ENCODE measurements around the gene DELE1. TPM values are rescaled to one million over a fixed set of nuclear protein-coding genes. Genes with fewer than 3 reads are reported as not detected.

Gene DELE1
- total RNA-seq, 2 experiments from 2014 or later = 60.0 to 61.1 TPM

DNA sequence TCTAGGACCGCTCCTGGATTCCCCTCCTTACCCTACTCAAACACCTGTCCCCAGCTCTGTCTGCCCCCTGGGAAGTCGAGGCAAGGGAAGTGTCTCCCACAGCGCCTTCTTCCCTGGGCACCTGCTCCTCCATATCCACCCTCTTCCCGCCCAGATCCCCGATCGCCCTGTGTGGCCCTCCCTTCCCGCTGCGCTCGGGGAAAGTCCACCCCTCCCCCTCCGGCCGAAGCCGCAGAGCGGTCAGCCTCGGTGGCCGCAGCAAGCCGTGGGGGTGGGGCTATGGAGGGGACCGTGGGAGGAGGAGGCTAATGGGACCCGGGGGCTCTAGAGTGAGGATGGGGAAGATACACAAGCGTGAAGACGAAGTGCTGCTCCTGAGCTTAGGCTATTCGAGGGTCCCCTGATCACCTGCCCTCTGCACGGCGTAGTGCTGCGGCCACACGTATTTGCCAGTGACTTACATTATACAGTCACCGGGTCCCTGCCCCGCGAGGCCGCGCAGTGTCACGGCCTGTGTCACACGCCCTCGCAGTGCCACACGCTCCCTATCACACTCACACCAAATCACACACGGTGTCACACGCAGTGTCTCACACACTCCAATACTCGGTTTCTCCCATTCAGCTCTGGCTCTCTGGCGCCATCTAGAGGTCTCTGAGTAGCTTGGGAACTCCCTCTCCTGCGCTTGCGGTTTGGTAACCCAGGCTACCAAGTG, 44.8 kb upstream of the DELE1 start:
- peak overlapping the region; percentile 81 for H3K4me3 Mint-ChIP-seq
- no peaks in the 10 kb centered on the region for H3K9me3 Mint-ChIP-seq
- H3K27me3 Mint-ChIP-seq = peaks cover 85% of the 10 kb centered on the region
- Histone ChIP-seq H3K36me3 (ENCODE audit: insufficient read depth, low read length) (no peaks in the 10 kb centered on the region), H3K9me3 (ENCODE audit: control insufficient read depth in 1 of 2, insufficient read depth in 1 of 2, low read length in 2 of 2) (peaks cover 0 to 20% of the 10 kb centered on the region in 2 experiments), H3K4me1 (ENCODE audit: insufficient read depth, low read length) (peaks cover 44% of the 10 kb centered on the region), H3K27ac (ENCODE audit: low read depth in 1 of 2, low read length in 2 of 2) (no peak overlapping the region), H3K4me3 (ENCODE audit: low read length) (peak overlapping the region; percentile 47), H3K27me3 (ENCODE audit: control insufficient read depth in 1 of 2, insufficient read depth in 2 of 2, low read length in 2 of 2) (peaks cover 84 to 85% of the 10 kb centered on the region in 2 experiments)
- no peak overlapping the region for H3K27ac Mint-ChIP-seq
- ChIA-PET CTCF (interaction anchor here (0.6 to 8.2 kb wide), 39 partner anchors 9 to 315 kb away, joined by 3 to 88 read pairs (median 4); partner anchors contain the start of genes ARAP3, HDAC3, RELL2 and RNF14), POLR2A (interaction anchor here (0.5 to 4.9 kb wide), 20 partner anchors 10 to 227 kb away, joined by 3 to 43 read pairs (median 4); partner anchors contain the start of genes DELE1, FCHSD1, PCDH12 and RNF14)
- peak; percentile 80 to 97 (median 86) for DNase-seq
- intact Hi-C loops (cut with DNase I, micrococcal nuclease) = loop anchor here (1.0 to 2.0 kb wide), 6 partner anchors 81 to 214 kb away; no protein-coding TSS in a partner anchor
- ATAC-seq (ENCODE audit: poor library complexity) = peak; percentile 85
- TF ChIP-seq, protein P1, sequence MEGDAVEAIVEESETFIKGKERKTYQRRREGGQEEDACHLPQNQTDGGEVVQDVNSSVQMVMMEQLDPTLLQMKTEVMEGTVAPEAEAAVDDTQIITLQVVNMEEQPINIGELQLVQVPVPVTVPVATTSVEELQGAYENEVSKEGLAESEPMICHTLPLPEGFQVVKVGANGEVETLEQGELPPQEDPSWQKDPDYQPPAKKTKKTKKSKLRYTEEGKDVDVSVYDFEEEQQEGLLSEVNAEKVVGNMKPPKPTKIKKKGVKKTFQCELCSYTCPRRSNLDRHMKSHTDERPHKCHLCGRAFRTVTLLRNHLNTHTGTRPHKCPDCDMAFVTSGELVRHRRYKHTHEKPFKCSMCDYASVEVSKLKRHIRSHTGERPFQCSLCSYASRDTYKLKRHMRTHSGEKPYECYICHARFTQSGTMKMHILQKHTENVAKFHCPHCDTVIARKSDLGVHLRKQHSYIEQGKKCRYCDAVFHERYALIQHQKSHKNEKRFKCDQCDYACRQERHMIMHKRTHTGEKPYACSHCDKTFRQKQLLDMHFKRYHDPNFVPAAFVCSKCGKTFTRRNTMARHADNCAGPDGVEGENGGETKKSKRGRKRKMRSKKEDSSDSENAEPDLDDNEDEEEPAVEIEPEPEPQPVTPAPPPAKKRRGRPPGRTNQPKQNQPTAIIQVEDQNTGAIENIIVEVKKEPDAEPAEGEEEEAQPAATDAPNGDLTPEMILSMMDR (IDR thresholded peaks at IDR 0.05) = peak; percentile 97
- H3K36me3 Mint-ChIP-seq (ENCODE audit: low read depth) = no peaks in the 10 kb centered on the region
- peaks cover 33% of the 10 kb centered on the region for H3K4me1 Mint-ChIP-seq (ENCODE audit: low read depth)

DNA sequence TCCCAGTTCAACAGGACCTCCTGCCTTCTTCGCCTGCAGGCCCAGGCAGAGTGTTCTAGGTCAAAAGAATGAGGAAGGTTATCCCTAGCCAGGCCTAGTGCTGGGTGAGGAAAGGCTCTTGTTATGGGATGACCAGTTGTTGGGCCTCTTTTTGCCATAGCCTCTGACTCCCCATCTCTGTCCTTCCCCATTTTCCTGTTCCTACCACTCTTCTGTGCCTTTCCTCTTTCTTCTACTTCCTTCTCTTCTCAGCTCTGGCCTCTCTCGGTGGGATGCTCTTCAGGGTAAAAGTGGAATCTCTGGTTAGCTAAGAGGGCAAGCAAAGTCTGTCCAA, 44.3 kb upstream of the DELE1 start:
- Mint-ChIP-seq H3K9me3 (no peaks in the 10 kb centered on the region), H3K27me3 (peaks cover 85% of the 10 kb centered on the region), H3K27ac (no peak overlapping the region), H3K4me1 (ENCODE audit: low read depth) (peaks cover 33% of the 10 kb centered on the region), H3K4me3 (peak overlapping the region; percentile 81), H3K36me3 (ENCODE audit: low read depth) (no peaks in the 10 kb centered on the region)
- H3K27me3 ChIP-seq (ENCODE audit: control insufficient read depth in 1 of 2, insufficient read depth in 2 of 2, low read length in 2 of 2) = peaks cover 84 to 90% of the 10 kb centered on the region in 2 experiments
- peaks cover 0 to 20% of the 10 kb centered on the region in 2 experiments for H3K9me3 ChIP-seq (ENCODE audit: control insufficient read depth in 1 of 2, insufficient read depth in 1 of 2, low read length in 2 of 2)
- ChIA-PET CTCF (interaction anchor here (0.6 to 8.2 kb wide), 38 partner anchors 8 to 315 kb away, joined by 3 to 88 read pairs (median 4); partner anchors contain the start of genes ARAP3, HDAC3, RELL2 and RNF14), POLR2A (interaction anchor here (0.5 to 4.9 kb wide), 14 partner anchors 12 to 215 kb away, joined by 3 to 43 read pairs (median 4); partner anchors contain the start of genes DELE1 and RNF14)
- ATAC-seq (ENCODE audit: poor library complexity) (no peak), DNase-seq (no peak)
- no peaks in the 10 kb centered on the region for H3K36me3 ChIP-seq (ENCODE audit: insufficient read depth, low read length)
- TF ChIP-seq, protein P1 (IDR thresholded peaks at IDR 0.05) = peak; percentile 46
- H3K4me3 ChIP-seq (ENCODE audit: low read length) = no peak overlapping the region
- peaks cover 44% of the 10 kb centered on the region for H3K4me1 ChIP-seq (ENCODE audit: insufficient read depth, low read length)
- intact Hi-C loops (cut with DNase I, micrococcal nuclease) = loop anchor here (1.0 to 2.0 kb wide), 6 partner anchors 81 to 214 kb away; no protein-coding TSS in a partner anchor
- H3K27ac ChIP-seq (ENCODE audit: low read depth in 1 of 2, low read length in 2 of 2) = no peak overlapping the region

DNA sequence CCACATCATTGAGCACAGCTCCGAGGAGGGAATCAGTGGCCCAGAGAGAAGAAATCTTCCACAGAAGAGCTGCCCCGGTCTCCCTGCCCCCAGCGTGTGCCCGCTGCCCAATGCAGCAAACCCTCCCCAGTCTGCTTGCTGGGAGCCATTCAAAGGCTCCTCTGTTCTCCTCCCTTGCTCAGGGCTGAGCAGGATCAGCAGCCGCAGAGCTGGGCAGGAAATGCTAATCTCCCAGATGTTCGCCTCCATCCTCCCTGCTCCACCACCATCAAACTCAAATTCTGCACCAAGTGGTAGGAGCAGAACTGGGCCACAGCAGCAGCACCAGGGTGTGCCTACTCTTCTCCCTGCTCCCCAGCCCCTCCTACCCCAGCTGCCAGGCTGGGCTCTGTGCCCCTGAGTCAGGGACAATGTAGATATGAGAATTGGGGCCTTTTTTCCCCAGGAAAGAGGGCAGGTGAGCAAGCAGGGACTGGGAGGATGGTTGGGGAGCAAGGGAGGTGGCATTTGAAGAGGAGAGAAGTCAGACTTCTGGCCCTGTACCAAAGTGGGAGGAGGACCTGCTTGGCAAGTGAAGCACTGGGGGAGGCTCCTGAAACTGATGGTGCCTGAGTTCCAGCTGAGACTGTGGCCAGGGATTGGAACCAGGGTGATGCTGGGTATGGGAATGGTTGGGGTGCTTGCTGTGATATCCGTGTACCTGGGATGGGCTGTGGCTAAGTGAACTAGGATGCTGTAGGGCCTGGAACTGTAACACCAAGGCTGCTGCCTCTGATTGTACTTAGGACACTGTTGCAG, 43.5 kb upstream of the DELE1 start:
- intact Hi-C loops (cut with DNase I, micrococcal nuclease) = loop anchor here (1.0 to 2.0 kb wide), 6 partner anchors 80 to 215 kb away; no protein-coding TSS in a partner anchor
- Mint-ChIP-seq H3K9me3 (no peaks in the 10 kb centered on the region), H3K4me3 (peak overlapping the region; percentile 27), H3K4me1 (ENCODE audit: low read depth) (peaks cover 33% of the 10 kb centered on the region), H3K36me3 (ENCODE audit: low read depth) (no peaks in the 10 kb centered on the region), H3K27me3 (peaks cover 85% of the 10 kb centered on the region), H3K27ac (no peak overlapping the region)
- Histone ChIP-seq H3K4me3 (ENCODE audit: low read length) (no peak overlapping the region), H3K4me1 (ENCODE audit: insufficient read depth, low read length) (peaks cover 44% of the 10 kb centered on the region), H3K27ac (ENCODE audit: low read depth in 1 of 2, low read length in 2 of 2) (no peak overlapping the region), H3K27me3 (ENCODE audit: control insufficient read depth in 1 of 2, insufficient read depth in 2 of 2, low read length in 2 of 2) (peaks cover 77 to 91% of the 10 kb centered on the region in 2 experiments), H3K9me3 (ENCODE audit: control insufficient read depth in 1 of 2, insufficient read depth in 1 of 2, low read length in 2 of 2) (peaks cover 0 to 20% of the 10 kb centered on the region in 2 experiments), H3K36me3 (ENCODE audit: insufficient read depth, low read length) (no peaks in the 10 kb centered on the region)
- POLR2A ChIA-PET = interaction anchor here (0.9 to 4.9 kb wide), 6 partner anchors 43 to 187 kb away, joined by 3 to 43 read pairs (median 17); partner anchors contain the start of gene DELE1
- DNase-seq (no peak), ATAC-seq (ENCODE audit: poor library complexity) (no peak)
- TF ChIP-seq, protein P1 (IDR thresholded peaks at IDR 0.05) = no peak
- CTCF ChIA-PET = interaction anchor here (0.7 to 8.2 kb wide), 16 partner anchors 7 to 316 kb away, joined by 3 to 88 read pairs (median 6); partner anchors contain the start of genes ARAP3 and RNF14

Measured in CD4-positive, alpha-beta T cell (primary cell).